Umbilical cord (tissue), 2 donors: ENCODE results near the gene TJP1. TPM values are rescaled to one million over a fixed set of nuclear protein-coding genes. Genes with fewer than 3 reads are reported as not detected.
A peak's percentile ranks its signal among the peaks of the same experiment; 100 is the strongest.
"Not testable (repeated sequence)": the region's sequence is repeated elsewhere in the genome, so short reads cannot be mapped to it uniquely, and the experiment has no call there.

Experiments used
- DNase-seq: peaks from one replicate; pipeline ENCODE4 v3.0.0-alpha.2; 2015; ENCODE audit warnings: low spot score
- total RNA-seq: library from RNA; depleted of rRNA; stranded (reverse); fragments of >200 nt; gene quantifications from one replicate; pipeline ENCODE4 v1.2.3, GENCODE V29; 2014; ENCODE audit warnings: low replicate concordance; ENCODE audit not compliant: insufficient read depth

Gene TJP1
- total RNA-seq, 1 donor from 2014 or later: 63.1 TPM

DNA sequence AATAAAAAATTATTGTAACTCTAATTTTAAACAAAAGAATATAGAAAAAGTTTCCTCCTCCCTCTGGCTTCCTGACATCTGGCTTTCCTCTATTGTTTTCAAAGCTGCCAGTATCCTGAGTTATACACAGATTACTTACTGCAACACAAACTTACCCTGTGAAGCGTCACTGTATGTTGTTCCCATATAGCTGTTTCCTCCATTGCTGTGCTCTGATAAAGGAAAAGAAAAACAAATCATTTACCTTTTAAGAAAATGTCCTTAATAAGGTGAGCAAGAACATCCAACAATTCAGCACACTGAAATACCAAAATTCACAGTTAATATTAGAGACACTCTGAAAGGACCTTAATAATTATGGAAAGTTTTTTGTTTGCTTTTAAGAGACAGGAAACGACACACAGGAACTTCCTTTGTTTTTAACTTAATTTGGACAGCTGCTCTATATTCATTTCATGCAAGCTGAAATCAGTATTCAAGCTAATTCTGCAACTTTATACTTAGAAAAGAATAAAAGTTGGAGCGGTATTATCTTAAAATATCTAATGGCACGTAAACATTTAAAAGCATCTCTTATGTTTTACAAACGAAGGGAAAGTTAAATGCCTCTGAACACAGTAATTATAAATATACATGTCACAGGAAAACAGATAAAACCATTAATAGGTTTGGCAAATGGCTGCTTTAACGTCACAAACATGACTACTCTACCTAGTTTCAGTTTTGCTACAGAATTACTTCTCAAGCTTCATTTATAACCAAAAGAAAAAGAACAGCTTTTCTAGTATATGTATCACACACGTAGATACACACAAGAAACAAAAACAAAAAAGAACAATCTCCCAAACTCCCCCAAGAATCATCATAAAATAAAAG is 21.5 kb downstream of the TJP1 start:
- no peak for DNase-seq

DNA sequence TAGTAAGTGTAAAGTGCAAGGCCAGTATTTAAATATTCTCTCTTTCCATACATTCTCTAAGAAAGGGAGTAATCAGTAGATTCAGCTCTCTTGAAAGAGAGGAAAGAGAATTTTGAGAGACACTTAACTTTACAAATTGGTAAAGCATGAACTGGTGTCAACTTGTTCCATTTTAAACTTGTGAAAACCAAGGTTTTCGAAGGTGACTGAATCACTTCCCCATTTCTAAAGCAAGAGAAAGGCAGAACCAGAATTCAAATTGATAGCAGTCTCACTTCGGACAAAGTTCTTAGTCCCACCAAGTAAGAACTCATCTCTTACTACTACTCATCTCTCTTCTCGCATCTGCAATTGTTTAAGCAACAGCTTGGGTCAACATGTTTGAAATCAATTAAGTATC is 22.4 kb downstream of the TJP1 start:
- DNase-seq: no peak

DNA sequence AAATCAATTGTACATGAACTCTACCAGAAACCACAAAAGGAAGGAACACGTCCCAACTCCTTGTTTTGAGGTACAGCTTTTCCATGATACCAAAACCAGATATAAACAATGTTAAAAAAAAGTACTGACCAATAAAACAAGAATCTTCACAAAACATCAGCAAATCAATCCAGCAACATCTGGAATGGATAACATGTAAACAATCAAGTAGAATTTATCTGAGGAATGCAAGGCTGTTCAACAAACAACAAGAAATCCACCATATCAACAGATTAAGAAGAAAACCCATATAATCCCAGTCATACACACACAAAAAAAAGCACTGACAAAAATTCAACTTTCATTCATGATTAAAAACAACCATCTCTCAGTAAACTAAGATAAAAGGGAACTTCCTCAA is 26.7 kb downstream of the TJP1 start:
- DNase-seq: no peak

DNA sequence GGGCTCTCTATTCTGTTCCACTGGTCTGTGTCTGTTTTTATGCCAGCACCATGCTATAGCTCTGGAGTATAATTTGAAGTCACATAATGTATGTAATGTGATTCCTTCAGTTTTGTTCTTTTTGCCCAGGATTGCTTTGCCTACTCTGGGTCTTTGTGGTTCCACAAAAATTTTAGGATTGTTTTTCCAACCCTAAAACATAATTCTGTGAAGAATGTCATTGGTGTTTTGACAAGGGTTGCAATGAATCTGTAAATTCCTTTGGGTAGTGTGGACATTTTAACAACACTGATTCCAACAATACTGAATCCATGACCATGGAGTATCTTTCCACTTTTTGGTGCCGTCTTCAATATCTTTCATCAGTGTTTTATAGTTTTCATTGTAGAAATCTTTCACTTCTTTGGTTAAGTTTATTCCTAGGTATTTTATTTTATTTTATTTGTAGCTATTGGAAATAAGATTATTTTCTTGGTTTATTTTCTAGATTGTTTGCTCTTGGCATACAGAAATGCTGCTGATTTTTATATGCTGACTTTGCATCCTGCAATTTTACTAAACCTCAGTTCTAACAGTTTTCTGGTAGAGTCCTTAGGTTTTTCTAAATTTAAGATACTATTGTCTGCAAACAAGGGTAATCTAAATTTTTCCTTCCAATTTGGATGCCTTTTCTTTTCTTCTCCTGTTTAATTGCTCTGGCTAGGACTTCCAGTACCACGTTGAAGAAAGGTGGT is 29.7 kb downstream of the TJP1 start:
- no peak for DNase-seq

DNA sequence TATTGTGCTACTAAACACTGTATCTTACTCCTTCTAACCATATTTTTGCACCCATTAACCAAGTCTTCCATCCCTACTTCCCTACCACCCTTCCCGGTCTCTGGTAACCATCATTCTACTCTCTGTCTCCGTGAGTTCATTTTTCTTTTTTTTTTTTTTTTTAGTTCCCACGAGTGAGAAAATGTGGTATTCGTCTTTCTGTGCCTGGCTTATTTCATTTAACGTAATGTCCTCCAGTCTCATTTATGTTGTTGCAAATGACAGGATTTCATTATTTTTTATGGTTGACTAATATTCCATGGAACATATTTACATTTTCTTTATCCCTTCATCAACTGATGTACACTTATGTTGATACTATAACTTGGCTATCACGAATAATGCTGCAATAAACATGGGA is 31.7 kb downstream of the TJP1 start:
- no peak for DNase-seq

DNA sequence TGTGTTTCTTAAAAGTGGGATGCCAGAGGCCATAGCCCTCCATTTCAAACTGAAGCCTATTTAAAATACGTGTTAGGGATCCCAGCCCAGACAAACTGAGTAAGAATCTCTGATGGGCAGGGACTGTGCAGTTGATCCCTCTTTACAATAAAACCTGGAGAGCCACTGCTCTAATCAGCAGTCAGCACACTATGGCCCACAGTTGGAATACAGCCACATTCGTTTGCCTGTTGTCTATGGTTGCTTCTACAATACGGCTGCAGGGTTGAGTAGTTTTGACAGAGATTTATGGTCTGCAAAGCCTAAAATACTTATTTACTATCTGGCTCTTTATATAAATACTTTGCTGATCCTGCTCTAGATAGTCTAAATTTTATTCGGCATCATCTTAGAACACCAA is 32.4 kb downstream of the TJP1 start:
- DNase-seq: peak; percentile 86

DNA sequence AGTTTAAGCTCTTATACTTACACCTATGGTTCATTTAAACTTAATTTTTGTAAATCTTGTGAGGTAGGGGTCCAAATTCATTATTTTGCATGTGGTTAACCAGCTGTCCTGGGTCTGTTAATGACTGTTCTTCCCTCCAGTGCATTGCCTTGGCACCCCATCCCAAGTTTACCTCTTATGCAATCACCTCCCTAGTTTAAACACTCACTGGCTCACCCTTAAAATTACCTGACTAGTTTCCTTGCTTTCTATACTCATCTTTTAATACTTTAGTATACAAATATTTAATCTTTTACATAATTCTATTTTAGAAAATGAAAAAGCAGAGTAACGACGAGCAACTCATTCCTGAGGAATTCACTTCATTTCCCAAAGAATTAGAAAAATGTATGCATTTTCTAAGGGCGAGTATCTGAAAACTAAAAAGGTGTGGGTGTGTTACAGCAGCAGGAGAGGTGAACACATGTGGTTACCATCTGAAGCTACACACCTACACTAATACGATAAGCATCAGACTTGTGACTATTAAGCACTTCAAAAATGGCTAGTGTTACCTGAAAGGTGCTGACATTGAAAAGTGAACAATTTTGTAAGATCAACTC is 33.7 kb downstream of the TJP1 start:
- DNase-seq: no peak

DNA sequence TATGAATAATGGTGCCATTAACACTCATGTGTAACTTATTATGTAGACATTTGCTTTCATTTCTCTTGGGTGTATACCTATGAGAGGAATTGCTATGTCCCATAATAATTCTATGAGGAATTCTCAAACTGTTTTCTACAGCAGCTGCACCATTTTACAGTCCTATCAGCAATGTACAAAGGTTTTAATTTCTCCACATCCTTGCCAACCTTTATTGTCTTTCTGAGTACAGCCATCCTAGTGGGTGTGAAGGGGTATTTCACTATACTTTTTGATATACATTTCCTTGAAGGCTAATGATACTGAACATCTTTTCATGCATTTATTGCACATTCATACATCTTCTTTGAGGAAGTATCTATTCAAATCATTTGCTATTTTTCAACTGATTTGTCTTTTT is 34.5 kb downstream of the TJP1 start:
- DNase-seq: no peak

DNA sequence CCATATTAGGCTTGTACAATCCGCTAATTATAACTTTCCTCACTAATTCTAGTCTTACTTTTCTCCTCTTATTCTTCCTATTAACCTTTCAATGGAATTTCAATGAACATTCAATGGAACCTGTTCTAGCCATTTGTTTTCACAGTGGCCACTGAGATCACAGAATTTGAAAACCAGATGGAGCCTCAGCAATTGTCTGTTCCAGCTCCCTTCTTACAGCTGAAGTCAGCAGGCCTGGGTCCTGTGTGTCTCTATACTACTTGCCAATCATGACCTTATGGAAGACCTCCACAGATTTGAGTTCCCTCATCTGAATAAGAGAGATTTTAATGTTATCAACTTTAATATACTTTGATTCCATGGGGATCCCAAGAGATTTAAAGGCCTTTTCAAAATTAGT is 36.6 kb downstream of the TJP1 start:
- no peak for DNase-seq

DNA sequence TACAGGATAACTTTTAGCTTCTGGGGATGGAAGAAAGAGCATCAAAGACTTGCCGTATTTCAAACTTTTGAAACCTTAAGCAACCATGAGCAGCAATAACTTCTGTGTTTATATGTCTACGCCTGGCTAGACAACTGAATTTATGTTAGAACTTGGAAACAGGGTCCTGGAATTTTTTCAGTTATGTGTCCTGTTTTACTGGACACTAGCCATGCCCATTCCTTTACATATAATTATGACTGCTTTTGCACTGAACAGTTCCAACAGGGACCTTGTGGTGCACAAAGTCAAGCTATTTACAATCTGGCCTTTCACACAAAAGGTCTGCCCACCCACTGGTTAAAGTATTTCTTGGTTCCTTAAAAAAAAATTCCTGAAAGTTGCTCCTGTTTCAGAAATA is 37.1 kb downstream of the TJP1 start:
- peak; percentile 33 for DNase-seq

DNA sequence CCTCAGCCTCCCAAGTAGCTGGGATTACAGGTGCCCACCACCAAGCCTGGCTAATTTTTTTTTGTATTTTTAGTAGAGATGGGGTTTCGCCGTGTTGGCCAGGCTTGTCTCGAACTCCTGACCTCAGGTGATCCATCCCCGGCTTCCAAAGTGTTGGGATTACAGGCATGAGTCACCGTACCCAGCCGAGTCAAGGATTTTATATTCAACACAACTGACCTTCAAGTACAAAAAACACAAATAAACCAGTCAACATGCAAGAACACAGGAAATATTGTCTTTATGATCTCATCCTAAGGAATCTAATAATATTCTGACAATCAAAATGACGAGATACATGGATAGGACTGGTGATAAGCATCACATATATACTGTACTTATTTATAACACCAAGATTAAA is 37.9 kb downstream of the TJP1 start:
- no peak for DNase-seq

DNA sequence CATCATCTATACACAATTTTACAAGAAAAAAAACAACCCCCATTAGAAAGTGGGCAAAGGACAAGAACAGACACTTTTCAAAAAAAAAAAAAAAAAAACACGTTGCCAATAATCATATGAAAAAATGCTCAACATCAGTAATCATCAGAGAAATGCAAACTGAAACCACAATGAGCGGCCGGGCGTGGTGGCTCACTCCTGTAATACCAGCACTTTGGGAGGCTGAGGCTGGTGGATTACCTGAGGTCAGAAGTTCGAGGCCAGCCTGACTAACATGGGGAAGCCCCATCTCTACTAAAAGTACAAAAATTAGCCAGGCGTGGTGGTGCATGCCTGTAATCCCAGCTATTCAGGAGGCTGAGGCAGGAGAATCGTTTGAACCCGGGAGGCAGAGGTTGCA is 39.5 kb downstream of the TJP1 start:
- not testable (repeated sequence) for DNase-seq

DNA sequence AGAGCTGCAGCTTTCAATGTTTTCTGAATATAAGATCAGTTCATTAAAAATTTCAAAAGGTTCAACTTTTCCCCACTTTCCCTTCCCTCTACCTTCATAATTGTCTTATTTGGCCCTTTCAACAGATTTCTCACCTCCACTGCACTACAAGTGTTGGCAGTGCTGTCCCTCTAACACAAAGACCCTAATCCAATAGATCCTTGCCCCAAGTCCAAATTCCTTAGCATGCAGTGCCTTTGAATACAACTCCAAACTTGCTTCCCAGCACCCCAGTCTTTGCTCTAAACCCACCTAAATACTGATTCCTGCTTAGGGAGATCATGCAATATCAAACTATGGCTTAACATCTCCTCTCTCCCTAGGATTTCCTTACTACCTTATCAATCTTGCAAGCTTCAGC is 43.9 kb downstream of the TJP1 start:
- DNase-seq: no peak

DNA sequence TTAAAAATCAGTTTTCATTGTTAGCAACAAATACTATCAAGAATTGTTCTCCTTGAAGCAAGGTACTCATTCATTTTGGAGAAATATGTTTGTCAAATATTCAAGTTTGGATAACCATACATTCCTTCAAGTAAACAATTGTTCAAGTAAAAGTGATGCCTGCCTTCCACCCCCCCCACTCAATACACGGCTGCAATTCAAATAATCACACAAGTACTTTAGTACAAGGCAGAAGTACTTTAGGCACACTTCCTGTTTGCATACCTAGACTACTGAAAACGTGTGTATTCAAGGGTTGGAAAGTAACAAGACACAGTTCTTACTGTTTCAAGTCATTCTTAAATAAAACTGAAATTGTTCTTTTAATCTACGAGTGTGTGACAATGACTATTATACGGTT is 45.4 kb downstream of the TJP1 start:
- no peak for DNase-seq

DNA sequence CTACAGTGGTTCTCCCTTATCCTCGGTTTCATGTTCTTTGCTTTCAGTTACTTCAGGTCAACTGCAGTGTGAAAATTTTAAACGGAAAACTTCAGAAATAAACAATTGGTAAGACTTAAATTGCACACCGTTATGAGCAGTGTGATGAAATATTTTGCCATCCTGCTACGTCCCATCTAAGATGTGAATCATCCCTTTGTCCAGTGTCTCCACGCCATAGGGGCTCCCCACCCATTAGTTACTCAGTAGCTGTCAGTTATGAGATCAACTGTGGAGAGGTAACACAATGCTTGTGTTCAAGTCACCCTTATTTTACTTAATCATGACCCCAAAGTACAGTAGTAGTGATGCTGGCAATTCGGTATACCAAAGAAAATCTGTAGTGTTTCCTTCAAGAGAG is 47.4 kb downstream of the TJP1 start:
- no peak for DNase-seq

DNA sequence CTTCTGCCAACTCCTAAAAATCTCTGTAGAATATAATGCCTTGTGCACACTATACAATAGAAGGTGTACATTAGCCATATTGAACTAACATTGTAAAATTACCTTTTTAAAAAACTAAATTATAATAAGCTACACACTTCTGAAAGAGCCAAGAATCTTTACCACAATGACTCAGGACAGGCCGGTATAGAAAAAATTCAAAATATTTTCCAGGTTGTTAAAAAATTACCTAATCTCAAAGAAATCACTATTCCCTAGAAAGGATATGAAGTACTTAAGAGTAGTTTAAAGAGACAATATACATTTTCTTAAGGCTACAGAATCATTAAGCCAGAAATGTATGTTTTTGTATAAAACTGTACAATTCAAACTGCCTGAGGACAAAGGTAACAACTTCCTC is 48.5 kb downstream of the TJP1 start:
- DNase-seq: no peak

DNA sequence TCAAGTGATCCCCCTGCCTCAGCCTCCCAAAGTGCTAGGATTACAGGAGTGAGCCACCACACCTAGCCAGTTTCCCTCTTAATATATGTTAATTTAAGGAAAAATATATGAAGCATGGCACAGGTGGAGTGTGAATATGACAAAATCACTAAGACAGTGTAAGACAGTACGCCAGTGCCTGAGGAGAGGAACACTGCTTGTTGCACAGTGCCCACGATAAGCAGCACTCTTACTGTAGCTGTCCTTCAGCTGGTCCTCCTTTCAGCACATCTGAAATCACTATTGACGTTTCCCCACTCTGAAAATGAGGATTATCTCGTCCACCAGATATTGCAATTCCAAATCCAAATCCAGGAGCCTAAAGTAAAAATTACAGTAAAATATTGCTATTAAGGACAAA is 49.3 kb downstream of the TJP1 start:
- no peak for DNase-seq

DNA sequence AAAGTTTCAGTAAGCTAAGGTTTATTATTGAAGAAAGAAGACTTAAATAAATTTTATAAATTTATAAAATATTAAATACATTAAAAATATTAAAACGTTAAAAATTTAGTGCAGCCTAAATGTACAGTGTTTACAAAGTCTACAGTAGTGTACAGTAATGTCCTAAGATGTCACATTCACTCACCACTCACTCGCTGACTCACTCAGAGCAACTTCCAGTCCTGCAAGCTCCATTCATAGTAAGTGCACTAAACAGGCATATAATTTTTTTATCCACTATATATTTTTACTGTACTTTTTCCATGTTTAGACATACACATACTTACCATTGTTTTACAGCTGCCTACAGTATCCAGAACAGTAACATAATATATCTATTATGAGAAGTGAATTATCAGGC is 51.5 kb downstream of the TJP1 start:
- no peak for DNase-seq

DNA sequence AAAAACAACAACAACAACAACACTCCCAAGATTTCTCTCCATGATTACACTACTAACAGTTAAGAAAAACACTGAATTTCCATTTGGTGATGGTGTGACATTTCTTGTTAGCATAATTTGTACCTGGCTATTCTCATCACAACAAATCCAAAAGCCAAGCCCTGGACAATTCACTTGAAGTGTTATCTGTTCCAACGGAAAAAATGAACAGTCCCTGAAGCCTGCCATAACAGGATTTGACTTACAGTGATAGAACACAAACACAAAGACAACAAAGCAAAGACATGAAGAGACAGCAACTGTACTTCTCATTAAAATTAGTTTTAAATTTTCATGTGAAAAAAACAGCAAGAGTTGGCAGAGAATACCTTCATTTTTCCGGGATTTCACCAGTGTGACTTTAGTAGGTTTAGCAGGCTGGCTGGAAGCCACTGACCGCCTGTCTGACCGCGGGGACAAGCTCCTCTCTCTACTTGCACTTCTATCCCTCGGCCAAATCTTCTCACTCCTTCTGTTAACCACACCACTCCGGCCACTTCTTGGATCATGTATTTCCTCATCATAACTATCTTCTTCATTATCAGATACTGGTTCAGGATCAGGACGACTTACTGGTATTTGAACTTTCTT is 56.3 kb downstream of the TJP1 start:
- no peak for DNase-seq

DNA sequence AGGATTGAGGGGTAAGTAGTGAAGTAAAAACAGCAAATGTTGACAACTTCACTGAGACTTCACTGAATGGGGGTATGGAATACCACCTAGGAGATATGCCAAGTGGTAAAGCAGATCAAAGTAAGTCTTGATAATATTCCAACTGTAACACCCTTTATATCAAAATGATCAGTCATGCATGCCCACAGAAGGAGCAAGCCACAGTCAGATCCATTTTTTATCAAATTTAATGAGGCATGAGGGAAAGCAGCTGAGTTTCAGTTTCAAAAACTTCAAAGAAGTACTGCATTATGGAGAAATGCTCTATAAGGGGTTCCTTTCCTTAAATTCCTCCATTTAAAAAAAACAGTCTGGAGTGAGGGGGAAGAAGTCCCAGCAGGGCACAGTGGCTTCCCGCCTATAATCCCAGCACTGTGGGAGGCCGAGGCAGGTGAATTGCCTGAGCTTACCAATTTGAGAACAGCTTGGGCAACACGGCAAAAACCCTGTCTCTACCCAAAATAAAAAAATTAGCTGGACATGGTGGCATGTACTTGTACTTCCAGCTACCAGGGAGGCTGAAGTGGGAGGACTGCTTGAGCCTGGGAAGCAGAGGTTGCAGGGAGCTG is 56.9 kb downstream of the TJP1 start:
- DNase-seq: no peak

DNA sequence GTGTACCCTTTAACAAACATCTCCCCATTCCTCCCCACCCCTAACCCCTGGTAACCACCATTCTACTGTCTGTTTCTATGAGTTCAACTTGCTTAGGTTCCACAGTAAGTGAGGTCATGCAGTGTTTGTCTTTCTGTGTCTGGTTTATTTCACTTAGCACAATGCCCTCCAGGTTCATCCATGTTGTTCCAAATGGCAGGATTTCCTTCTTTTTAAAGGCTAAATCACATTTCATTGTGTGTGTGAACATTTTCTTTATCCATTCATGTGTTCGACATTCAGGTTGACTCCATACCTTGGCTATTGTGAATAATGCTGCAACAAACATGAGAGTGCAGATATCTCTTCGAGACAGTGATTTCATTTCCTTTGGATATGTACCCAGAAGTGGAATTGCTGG is 62.7 kb downstream of the TJP1 start:
- peak; percentile 31 for DNase-seq
